Measurements from ENCODE around the gene LDLRAD4. TPM values are rescaled to one million over a fixed set of nuclear protein-coding genes. Genes with fewer than 3 reads are reported as not detected.

LDLRAD4 gene
- polyA plus RNA-seq, 4 donors: 2.7 to 17.6 (median 7.0) TPM

GRCh38 chr18:13587477-13587876 lies 368.9 kb downstream of the LDLRAD4 start:
- H3K4me3 ChIP-seq (ENCODE audit: low read depth in 1 of 3, low read length in 3 of 3): no peak overlapping the region
- H3K27ac ChIP-seq (ENCODE audit: low read depth in 1 of 3, low read length in 2 of 3): no peak overlapping the region
- DNase-seq: no peak
- H3K9me3 ChIP-seq (ENCODE audit: control insufficient read depth in 2 of 2, insufficient read depth in 1 of 2, low read depth in 1 of 2, low read length in 1 of 2): no peaks in the 10 kb centered on the region
- no peaks in the 10 kb centered on the region for H3K27me3 ChIP-seq (ENCODE audit: control insufficient read depth in 3 of 3, insufficient read depth in 3 of 3, low read length in 3 of 3)
- H3K36me3 ChIP-seq (ENCODE audit: control insufficient read depth in 3 of 3, insufficient read depth in 2 of 3, low read depth in 1 of 3, low read length in 3 of 3): no peaks in the 10 kb centered on the region
- FAIRE-seq: no peak
- WGBS, 3 donors: 86 to 91% (median 90%) methylated on average over 3 of the region's 3 CpGs
- no peaks in the 10 kb centered on the region for H3K4me1 ChIP-seq (ENCODE audit: control insufficient read depth in 3 of 3, insufficient read depth in 2 of 3, low read depth in 1 of 3, low read length in 2 of 3)

- no peaks in the 10 kb centered on the region for H3K27me3 ChIP-seq (ENCODE audit: control insufficient read depth in 3 of 3, insufficient read depth in 3 of 3, low read length in 3 of 3)
- no peak overlapping the region for H3K4me3 ChIP-seq (ENCODE audit: low read depth in 1 of 3, low read length in 3 of 3)
- no peaks in the 10 kb centered on the region for H3K36me3 ChIP-seq (ENCODE audit: control insufficient read depth in 3 of 3, insufficient read depth in 2 of 3, low read depth in 1 of 3, low read length in 3 of 3)
- WGBS, 3 donors: 69 to 85% (median 72%) methylated on average over 3 of the region's 3 CpGs
- no peaks in the 10 kb centered on the region for H3K9me3 ChIP-seq (ENCODE audit: control insufficient read depth in 2 of 2, insufficient read depth in 1 of 2, low read depth in 1 of 2, low read length in 1 of 2)
- H3K4me1 ChIP-seq (ENCODE audit: control insufficient read depth in 3 of 3, insufficient read depth in 2 of 3, low read depth in 1 of 3, low read length in 2 of 3): no peaks in the 10 kb centered on the region
- DNase-seq (no peak), FAIRE-seq (no peak)
- no peak overlapping the region for H3K27ac ChIP-seq (ENCODE audit: low read depth in 1 of 3, low read length in 2 of 3)
These were observed 369.4 kb downstream of the LDLRAD4 start for GRCh38 chr18:13587937-13588336.

- no peaks in the 10 kb centered on the region for H3K36me3 ChIP-seq (ENCODE audit: control insufficient read depth in 3 of 3, insufficient read depth in 2 of 3, low read depth in 1 of 3, low read length in 3 of 3)
- FAIRE-seq: no peak
- no peak overlapping the region for H3K4me3 ChIP-seq (ENCODE audit: low read depth in 1 of 3, low read length in 3 of 3)
- WGBS, 3 donors: 88 to 93% (median 90%) methylated on average over 4 of the region's 4 CpGs
- DNase-seq: no peak
- no peak overlapping the region for H3K27ac ChIP-seq (ENCODE audit: low read depth in 1 of 3, low read length in 2 of 3)
- no peaks in the 10 kb centered on the region for H3K27me3 ChIP-seq (ENCODE audit: control insufficient read depth in 3 of 3, insufficient read depth in 3 of 3, low read length in 3 of 3)
- no peaks in the 10 kb centered on the region for H3K4me1 ChIP-seq (ENCODE audit: control insufficient read depth in 3 of 3, insufficient read depth in 2 of 3, low read depth in 1 of 3, low read length in 2 of 3)
- no peaks in the 10 kb centered on the region for H3K9me3 ChIP-seq (ENCODE audit: control insufficient read depth in 2 of 2, insufficient read depth in 1 of 2, low read depth in 1 of 2, low read length in 1 of 2)
These were observed 370.8 kb downstream of the LDLRAD4 start for GRCh38 chr18:13589316-13589715.

- no peak for DNase-seq
- no peaks in the 10 kb centered on the region for H3K27me3 ChIP-seq (ENCODE audit: control insufficient read depth in 3 of 3, insufficient read depth in 3 of 3, low read length in 3 of 3)
- H3K27ac ChIP-seq (ENCODE audit: low read depth in 1 of 3, low read length in 2 of 3): no peak overlapping the region
- WGBS, 3 donors: 86 to 89% (median 87%) methylated on average over 9 of the region's 9 CpGs
- no peaks in the 10 kb centered on the region for H3K36me3 ChIP-seq (ENCODE audit: control insufficient read depth in 3 of 3, insufficient read depth in 2 of 3, low read depth in 1 of 3, low read length in 3 of 3)
- H3K4me3 ChIP-seq (ENCODE audit: low read depth in 1 of 3, low read length in 3 of 3): no peak overlapping the region
- FAIRE-seq: no peak
- no peaks in the 10 kb centered on the region for H3K4me1 ChIP-seq (ENCODE audit: control insufficient read depth in 3 of 3, insufficient read depth in 2 of 3, low read depth in 1 of 3, low read length in 2 of 3)
- H3K9me3 ChIP-seq (ENCODE audit: control insufficient read depth in 2 of 2, insufficient read depth in 1 of 2, low read depth in 1 of 2, low read length in 1 of 2): no peaks in the 10 kb centered on the region
These were observed 371.4 kb downstream of the LDLRAD4 start for GRCh38 chr18:13589943-13590342.

GRCh38 chr18:13592246-13592645 lies 373.7 kb downstream of the LDLRAD4 start:
- FAIRE-seq: no peak
- WGBS, 3 donors: 60 to 81% (median 76%) methylated on average over 3 of the region's 3 CpGs

GRCh38 chr18:13594551-13594950 lies 376.0 kb downstream of the LDLRAD4 start:
- Histone ChIP-seq H3K36me3 (ENCODE audit: control insufficient read depth in 3 of 3, insufficient read depth in 2 of 3, low read depth in 1 of 3, low read length in 3 of 3) (no peaks in the 10 kb centered on the region), H3K27me3 (ENCODE audit: control insufficient read depth in 3 of 3, insufficient read depth in 3 of 3, low read length in 3 of 3) (no peaks in the 10 kb centered on the region), H3K9me3 (ENCODE audit: control insufficient read depth in 2 of 2, insufficient read depth in 1 of 2, low read depth in 1 of 2, low read length in 1 of 2) (peaks cover 0 to 6% of the 10 kb centered on the region in 2 donors), H3K4me3 (ENCODE audit: low read depth in 1 of 3, low read length in 3 of 3) (no peak overlapping the region), H3K4me1 (ENCODE audit: control insufficient read depth in 3 of 3, insufficient read depth in 2 of 3, low read depth in 1 of 3, low read length in 2 of 3) (no peaks in the 10 kb centered on the region), H3K27ac (ENCODE audit: low read depth in 1 of 3, low read length in 2 of 3) (no peak overlapping the region)
- FAIRE-seq (no peak), DNase-seq (no peak)
- WGBS, 3 donors: 97 to 98% (median 98%) methylated on average over 2 of the region's 2 CpGs

More at GRCh38 chr18:13592246-13592645, 373.7 kb downstream of the LDLRAD4 start:
- no peaks in the 10 kb centered on the region for H3K27me3 ChIP-seq (ENCODE audit: control insufficient read depth in 3 of 3, insufficient read depth in 3 of 3, low read length in 3 of 3)
- DNase-seq: no peak
- no peak overlapping the region for H3K4me3 ChIP-seq (ENCODE audit: low read depth in 1 of 3, low read length in 3 of 3)
- no peak overlapping the region for H3K27ac ChIP-seq (ENCODE audit: low read depth in 1 of 3, low read length in 2 of 3)
- no peaks in the 10 kb centered on the region for H3K9me3 ChIP-seq (ENCODE audit: control insufficient read depth in 2 of 2, insufficient read depth in 1 of 2, low read depth in 1 of 2, low read length in 1 of 2)
- H3K36me3 ChIP-seq (ENCODE audit: control insufficient read depth in 3 of 3, insufficient read depth in 2 of 3, low read depth in 1 of 3, low read length in 3 of 3): no peaks in the 10 kb centered on the region
- no peaks in the 10 kb centered on the region for H3K4me1 ChIP-seq (ENCODE audit: control insufficient read depth in 3 of 3, insufficient read depth in 2 of 3, low read depth in 1 of 3, low read length in 2 of 3)

GRCh38 chr18:13597068-13597467 lies 378.5 kb downstream of the LDLRAD4 start:
- Histone ChIP-seq H3K27me3 (ENCODE audit: control insufficient read depth in 3 of 3, insufficient read depth in 3 of 3, low read length in 3 of 3) (no peaks in the 10 kb centered on the region), H3K9me3 (ENCODE audit: control insufficient read depth in 2 of 2, insufficient read depth in 1 of 2, low read depth in 1 of 2, low read length in 1 of 2) (peaks cover 0 to 6% of the 10 kb centered on the region in 2 donors), H3K27ac (ENCODE audit: low read depth in 1 of 3, low read length in 2 of 3) (no peak overlapping the region), H3K4me3 (ENCODE audit: low read depth in 1 of 3, low read length in 3 of 3) (no peak overlapping the region), H3K36me3 (ENCODE audit: control insufficient read depth in 3 of 3, insufficient read depth in 2 of 3, low read depth in 1 of 3, low read length in 3 of 3) (no peaks in the 10 kb centered on the region), H3K4me1 (ENCODE audit: control insufficient read depth in 3 of 3, insufficient read depth in 2 of 3, low read depth in 1 of 3, low read length in 2 of 3) (no peaks in the 10 kb centered on the region)
- no peak for DNase-seq
- FAIRE-seq: peak; percentile 78

- 93 to 98% (median 98%) methylated on average over 2 of the region's 2 CpGs for WGBS, 3 donors
These were observed 380.0 kb downstream of the LDLRAD4 start for GRCh38 chr18:13598591-13598990.

GRCh38 chr18:13599031-13599430 lies 380.5 kb downstream of the LDLRAD4 start:
- no peak overlapping the region for H3K4me3 ChIP-seq (ENCODE audit: low read depth in 1 of 3, low read length in 3 of 3)
- FAIRE-seq (no peak), DNase-seq (no peak)
- no peak overlapping the region for H3K27ac ChIP-seq (ENCODE audit: low read depth in 1 of 3, low read length in 2 of 3)
- no peaks in the 10 kb centered on the region for H3K4me1 ChIP-seq (ENCODE audit: control insufficient read depth in 3 of 3, insufficient read depth in 2 of 3, low read depth in 1 of 3, low read length in 2 of 3)
- peaks cover 0 to 6% of the 10 kb centered on the region in 2 donors for H3K9me3 ChIP-seq (ENCODE audit: control insufficient read depth in 2 of 2, insufficient read depth in 1 of 2, low read depth in 1 of 2, low read length in 1 of 2)
- no peaks in the 10 kb centered on the region for H3K36me3 ChIP-seq (ENCODE audit: control insufficient read depth in 3 of 3, insufficient read depth in 2 of 3, low read depth in 1 of 3, low read length in 3 of 3)
- H3K27me3 ChIP-seq (ENCODE audit: control insufficient read depth in 3 of 3, insufficient read depth in 3 of 3, low read length in 3 of 3): no peaks in the 10 kb centered on the region
- WGBS, 3 donors: 81 to 100% (median 96%) methylated on average over 1 of the region's 1 CpG

More at GRCh38 chr18:13598591-13598990, 380.0 kb downstream of the LDLRAD4 start:
- DNase-seq (no peak), FAIRE-seq (no peak)
- H3K4me3 ChIP-seq (ENCODE audit: low read depth in 1 of 3, low read length in 3 of 3): no peak overlapping the region
- H3K27me3 ChIP-seq (ENCODE audit: control insufficient read depth in 3 of 3, insufficient read depth in 3 of 3, low read length in 3 of 3): no peaks in the 10 kb centered on the region
- peaks cover 0 to 6% of the 10 kb centered on the region in 2 donors for H3K9me3 ChIP-seq (ENCODE audit: control insufficient read depth in 2 of 2, insufficient read depth in 1 of 2, low read depth in 1 of 2, low read length in 1 of 2)
- no peaks in the 10 kb centered on the region for H3K4me1 ChIP-seq (ENCODE audit: control insufficient read depth in 3 of 3, insufficient read depth in 2 of 3, low read depth in 1 of 3, low read length in 2 of 3)
- H3K27ac ChIP-seq (ENCODE audit: low read depth in 1 of 3, low read length in 2 of 3): no peak overlapping the region
- H3K36me3 ChIP-seq (ENCODE audit: control insufficient read depth in 3 of 3, insufficient read depth in 2 of 3, low read depth in 1 of 3, low read length in 3 of 3): no peaks in the 10 kb centered on the region

Measured in small intestine (tissue), 7 donors.